ENCODE data around the gene TAF1C. TPM values are rescaled to one million over a fixed set of nuclear protein-coding genes. Genes with fewer than 3 reads are reported as not detected.

Gene TAF1C
- total RNA-seq, 1 experiment from 2014 or later, result 39.8 TPM

DNA sequence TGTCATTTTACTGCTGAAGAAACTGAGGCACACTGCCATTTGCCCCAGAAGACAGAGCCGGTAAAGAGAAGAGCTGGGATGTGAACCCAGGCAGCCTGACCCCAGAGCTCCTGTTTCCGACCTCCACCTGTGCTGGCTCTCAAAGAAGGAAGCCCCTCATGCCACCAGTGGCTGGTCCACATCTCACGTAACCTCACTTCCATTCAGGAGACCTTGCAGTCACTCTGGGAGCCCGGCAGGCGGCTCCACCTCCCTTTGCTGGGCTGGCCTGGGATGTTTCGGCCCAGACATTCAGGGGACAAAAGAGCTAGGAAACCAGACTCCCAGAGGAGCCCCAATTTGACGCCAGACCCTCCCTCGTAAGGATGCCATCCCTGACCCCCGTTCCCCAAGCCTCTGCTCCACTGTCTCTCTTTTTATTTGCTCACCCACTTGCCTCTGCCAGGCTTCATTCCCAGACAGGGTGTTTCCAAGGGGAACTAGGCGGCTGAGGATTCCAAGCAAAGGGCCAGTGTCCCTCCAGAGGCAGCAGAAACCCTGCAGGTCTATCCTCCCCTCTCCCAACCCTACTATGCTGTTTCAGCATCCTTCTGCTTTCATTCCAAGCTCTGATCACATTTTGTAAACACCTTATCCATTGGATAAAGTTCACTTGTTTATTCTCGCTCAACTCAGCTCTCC is 2.8 kb downstream of the TAF1C start:
- peak; percentile 18 for DNase-seq (ENCODE audit: low spot score)

DNA sequence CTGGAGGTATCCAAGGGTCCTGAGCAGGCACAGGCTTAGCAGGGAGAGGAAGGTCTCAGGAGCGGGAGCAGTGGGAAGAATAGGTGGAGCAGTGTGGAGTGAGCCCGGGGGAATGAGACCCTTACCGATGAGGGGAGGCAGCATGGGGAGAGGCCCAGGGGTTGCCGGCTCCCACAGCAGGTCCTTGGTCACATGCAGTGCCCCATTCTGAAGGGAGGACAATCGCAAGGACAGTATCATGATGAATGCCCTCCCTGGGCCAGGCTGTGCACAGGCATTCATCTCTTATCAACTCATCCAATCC is 3.3 kb downstream of the TAF1C start:
- DNase-seq (ENCODE audit: low spot score), result no peak

DNA sequence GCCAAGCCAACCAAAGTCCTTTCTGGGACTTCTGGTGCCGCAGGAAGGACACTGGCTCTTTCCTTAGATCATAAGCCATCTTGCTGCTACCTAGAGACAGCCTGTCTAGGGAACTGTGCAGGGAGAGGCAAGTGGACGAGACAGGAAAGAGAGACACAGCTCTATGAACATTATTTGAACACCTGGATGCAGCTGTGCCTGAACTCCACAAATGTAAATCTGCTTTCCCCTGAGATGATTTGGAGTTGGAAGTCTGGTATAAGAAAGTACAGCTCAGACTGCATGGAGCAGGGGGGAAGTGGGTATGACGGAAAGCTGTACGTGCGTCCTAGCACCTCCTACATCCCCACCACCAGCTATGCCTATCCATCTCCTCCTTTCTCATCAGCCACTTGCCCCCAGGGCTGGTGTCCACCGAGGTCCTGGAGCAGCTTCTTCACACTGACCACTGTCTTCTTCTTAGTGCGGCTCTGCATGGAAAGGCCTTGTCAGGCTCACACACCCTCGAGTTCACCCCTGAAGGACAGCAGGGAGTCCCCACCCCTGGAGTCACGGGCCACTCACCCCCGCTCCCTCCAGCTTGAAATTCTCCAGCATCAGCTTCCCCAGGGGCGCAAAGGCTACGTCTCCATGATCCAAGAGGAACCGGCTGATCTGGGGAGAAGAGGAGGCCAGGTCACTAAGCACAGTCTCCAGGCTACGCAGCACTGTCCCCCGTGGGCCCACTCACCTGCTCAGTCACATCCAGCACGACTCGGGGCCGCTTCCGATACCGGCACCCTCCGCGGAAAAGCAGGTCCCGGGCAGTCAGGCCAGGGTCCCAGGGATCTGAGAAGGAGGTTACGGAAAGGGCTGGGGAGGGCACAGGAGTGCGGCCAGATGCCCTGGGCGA is 3.9 kb downstream of the TAF1C start:
- DNase-seq (ENCODE audit: low spot score), result no peak

DNA sequence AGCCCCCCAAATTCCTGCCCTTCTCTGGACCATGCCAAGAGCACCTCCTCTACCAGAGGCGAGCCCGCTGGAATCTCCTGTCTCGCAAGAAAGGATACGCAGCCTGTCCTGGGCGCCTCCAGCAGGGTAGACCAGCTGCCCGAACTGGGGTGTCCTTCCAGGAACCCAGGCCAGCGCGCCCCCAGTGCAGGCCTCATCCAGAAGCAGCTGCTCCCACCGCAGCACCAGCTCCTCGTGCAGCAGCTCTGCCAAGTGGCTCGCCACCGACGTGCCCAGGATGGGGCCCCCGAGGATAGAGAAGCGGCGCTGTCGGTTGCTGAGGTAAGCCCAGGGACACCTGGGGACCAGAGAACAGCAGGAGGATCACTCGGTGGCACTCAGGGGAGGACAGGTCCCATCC is 4.8 kb downstream of the TAF1C start:
- DNase-seq (ENCODE audit: low spot score), result no peak

DNA sequence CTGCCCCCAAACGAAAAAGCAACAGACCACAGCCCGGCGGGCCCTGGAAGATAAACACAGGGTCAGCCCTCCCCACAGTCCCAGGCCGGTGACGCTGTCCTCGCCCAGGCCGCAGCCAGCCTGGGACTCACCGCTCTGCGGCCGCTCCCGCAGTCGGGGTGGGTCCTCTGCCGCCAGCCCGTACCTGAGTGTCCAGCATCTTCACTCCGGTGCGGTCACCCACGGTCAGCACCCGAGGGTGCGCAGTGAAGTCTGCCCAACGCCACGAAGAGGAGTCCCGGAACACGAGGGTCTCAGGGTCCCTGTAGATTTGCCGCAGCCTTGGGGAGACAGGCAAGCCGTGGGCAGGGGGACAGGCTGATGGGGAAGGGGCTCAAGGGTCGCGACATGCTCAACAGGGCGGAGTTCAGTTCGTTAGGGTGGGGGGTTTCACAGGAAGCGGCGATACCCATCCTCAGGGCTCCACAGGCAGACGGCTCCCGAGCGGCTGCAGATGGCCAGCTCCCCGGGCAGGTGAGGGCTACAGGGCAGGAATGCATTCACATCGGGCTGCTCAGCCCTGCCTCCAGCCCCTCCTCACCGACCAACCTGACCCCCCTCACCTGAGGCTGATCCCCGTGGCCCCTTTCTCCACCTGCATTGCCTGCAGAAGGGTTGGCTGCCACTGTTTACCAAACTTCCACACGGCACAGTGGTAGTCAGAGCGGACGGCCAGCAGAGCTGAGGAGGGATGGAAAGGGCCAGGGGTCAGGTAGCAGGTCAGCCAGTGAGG is 5.5 kb downstream of the TAF1C start:
- no peak for DNase-seq (ENCODE audit: low spot score)

DNA sequence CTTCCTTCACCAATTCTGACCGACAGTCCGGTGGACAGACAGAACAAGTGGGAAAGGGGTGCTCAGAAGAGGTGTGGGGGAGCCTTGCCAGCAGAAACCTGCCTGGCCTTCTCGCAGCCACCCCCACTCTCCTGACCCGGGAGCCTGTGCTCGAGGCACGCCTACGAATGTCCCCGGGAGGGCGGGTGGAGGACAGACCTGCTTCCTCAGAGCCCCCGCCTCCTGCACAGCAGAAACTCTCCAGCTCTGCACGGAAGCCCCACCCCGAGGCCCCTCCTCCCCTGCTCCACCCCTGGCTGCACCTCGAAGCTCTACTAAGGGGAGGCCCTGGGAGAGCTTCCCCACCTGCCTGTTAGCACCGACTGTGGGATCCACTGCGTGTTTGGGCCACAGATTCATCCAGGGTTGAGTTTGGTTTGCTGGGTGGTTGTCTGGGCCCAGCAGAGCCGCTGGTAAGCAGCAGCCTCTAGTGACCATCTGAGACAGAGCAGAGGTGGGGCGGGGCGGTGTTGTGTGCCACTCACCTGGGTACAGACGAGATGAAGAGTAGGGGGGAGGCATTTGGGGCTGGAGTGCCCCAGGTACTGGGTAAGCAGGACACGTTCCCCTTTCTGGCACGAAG is 6.2 kb downstream of the TAF1C start:
- no peak for DNase-seq (ENCODE audit: low spot score)

DNA sequence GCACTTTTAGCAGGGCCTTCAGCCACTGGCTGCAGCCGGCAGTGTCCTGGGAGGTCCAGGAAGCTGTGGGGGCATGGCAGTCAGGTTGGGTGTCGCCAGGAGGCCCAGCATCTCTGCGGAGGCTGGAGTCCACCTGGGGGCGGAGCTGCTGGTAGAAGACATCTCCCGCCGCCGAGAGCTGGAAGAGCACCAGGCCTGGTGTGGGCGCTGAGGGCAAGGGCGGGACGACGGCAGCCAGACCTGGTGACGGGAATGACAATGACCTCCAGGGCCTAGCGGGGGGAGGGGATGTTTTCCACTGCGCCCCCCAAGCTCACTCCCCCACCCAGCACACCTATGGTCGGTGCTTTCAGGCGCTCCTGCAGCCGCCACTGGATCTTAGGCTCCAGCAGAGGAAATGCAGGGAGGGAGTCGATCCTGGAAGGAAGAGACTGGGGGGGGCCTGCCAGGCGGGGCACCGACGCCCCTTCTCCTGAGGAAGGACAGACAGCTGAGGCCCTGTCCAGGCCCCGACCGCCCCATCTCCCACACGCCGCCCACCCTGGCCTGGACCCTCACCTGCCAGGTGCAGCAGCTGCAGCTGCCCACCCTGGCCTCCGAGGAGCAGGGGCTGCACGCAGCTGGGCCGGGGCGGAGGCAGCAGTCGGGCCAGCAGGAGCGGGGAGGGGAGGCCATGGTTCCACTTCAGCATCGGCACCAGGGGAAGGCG is 7.1 kb downstream of the TAF1C start:
- DNase-seq (ENCODE audit: low spot score), result no peak

DNA sequence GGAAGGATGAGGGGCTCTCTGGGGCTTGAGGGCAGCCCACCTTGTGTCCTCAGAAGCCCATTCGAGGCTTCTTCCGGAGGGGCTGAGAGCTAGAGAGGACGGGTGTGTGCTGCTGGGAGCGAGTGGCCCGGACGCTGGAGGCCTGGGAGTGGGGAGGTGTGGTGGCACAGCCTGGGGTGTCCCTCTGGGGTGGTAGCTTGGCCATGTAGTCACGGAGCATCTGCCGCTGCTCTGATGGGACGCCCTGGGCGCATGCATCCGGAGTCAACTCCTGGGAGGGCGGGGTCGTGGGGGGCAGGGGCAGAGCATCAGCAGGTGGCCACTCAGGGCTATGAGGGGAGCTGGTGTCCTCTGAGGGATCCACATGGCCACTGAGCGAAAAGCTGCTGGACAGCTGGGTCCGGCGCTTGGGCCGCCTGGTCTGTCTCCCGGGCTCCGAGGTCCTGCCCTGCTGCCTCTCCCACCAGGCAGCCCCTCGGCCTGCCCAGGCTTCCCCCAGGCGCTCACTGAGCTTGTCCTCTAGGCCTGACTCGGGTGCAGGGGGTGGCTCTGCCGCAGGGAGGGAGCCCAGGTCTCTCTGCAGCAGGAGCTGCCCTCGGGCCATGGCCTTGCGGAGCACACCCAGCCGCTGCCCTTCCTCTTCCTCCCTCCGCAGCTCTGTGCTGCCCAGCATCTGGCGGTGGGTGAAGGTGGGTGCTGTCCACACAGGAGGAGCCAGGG is 7.8 kb downstream of the TAF1C start:
- DNase-seq (ENCODE audit: low spot score), result no peak

DNA sequence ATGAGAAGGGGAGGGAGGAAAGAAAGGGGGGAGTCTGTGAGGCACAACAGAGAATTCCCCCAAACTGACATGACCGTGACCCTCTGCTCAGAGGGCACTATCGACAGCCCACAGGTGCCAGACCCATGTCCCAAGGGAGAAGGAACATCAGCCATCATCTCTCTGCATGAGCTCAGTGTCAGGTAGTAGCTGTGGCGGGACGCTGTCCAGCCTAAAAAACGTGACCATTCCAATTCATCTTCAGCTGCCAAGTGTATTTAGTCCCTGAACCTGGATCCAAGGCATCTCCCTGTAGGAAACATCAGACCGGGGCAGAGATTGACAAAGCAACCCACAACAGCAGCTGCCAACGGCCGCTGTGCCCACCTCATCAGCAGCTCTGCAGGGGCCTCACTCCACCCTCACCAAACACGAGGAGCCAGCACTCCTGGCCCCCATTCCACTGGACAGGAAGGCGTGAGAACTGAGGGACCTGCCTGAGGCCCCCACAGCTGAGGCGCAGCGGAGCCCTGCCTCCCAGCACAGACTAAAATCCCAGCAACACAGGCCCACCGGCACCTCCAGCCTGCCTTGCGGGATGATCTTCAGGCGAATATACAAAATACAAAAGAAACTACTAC is 8.6 kb downstream of the TAF1C start:
- DNase-seq (ENCODE audit: low spot score), result no peak

DNA sequence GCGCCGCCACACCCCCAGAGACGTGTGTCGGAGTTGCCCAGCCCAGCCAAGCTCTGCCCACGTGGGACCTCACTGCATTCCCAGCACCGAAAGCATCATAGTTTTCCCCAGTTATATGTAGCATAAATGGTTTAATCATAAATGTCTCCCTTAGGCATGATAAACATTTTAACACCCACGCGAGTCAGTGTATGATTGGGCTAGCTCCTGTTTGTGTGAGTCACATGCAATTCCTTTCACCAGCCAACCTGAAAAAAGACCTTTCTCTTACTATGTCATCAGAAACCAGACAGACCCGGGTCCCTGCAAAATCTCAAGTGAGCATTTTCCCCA is 9.2 kb downstream of the TAF1C start:
- DNase-seq (ENCODE audit: low spot score), result no peak

DNA sequence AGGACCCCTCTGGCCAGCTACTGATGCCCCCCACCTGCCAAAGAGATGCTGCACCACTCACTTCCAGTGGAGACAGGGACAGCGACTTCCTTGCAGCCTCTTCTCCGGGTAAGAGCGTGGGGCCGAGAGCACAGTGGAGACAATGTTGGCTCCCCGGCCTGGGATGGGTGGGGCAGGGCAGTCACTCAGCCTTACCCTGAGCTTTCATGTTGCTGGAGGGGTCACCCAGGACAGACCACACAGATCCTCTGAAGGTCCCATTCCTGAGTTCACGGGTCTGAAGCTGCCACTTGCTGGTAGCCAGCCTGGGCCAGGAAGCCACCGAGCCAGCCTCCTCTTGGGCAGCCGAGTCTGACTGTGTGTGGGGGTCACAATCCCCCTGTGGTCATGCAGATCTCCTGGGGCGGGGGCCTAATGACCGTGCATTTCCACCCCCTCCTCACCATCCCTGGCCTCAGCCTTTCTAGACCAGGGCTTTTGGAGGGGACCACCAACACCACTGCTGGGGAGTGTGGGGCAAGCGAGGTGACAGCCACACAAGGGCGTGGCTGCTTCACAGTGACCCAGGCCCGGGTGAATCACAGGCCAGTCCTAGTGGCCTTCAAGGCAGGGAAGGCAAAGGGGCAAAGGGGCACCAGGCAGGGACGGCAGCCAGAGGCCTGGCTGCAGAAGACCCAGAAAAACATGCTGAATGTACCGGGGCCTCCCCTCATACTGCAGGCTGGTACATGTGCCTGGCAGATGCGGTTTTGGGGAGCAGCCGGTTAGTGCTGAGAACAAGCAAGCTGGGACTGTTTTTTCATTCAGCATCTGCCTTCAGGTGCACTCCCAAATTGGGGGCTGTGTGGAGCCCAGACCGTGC is 10.4 kb downstream of the TAF1C start:
- no peak for DNase-seq (ENCODE audit: low spot score)

DNA sequence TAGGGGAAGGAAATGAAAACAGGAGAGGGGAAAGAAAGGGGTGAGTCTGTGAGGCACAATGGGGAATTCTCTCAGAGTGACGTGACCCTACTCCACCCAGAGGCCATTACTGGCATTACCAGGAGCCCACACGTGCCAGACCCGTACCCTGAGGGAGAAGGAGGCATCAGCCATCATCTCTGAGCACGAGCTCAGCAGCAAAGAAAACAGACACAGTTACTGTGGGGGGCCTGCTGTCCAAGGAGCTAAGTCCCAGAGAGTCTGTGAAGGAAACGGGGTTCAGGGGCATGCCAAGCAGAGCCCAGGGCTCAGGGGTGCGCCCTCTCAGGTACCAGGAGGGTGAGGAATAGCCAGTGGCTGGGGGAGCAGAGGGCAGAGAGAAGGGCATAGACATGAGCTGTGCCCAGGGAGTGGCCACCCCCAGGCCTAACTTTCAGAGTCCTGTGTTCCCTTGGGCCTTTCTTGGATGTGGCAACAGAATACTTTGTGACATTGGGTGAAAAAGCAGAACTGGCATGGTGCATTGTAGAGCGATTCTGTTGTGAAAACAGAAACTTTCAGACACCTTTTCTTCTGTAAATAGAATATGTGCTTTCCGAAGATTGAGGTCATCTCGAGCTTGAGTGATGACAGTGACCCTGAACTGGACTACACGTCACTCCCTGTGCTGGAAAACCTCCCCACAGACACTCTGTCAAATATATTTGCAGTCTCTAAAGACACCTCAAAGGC is 11.3 kb downstream of the TAF1C start:
- DNase-seq (ENCODE audit: low spot score), result peak; percentile 68

DNA sequence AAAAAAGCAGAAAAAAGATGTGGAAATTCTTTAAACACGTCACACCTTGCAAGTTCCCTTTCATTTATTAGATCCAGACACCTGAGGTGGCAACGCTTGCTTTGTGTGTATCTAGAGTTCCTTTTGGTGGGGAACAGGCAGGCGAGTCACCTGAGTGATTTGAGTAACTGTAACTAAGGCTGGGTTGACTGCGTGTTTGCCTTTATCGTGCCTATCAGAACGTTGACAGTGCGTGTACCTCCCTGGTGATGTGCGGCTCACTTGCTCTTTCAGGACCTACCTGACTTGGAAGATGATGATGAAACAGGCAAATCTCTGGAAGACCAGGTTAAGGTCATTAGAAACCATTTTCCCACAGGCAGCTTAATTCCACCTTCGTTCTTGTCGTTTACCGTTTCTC is 12.5 kb downstream of the TAF1C start:
- DNase-seq (ENCODE audit: low spot score), result no peak

DNA sequence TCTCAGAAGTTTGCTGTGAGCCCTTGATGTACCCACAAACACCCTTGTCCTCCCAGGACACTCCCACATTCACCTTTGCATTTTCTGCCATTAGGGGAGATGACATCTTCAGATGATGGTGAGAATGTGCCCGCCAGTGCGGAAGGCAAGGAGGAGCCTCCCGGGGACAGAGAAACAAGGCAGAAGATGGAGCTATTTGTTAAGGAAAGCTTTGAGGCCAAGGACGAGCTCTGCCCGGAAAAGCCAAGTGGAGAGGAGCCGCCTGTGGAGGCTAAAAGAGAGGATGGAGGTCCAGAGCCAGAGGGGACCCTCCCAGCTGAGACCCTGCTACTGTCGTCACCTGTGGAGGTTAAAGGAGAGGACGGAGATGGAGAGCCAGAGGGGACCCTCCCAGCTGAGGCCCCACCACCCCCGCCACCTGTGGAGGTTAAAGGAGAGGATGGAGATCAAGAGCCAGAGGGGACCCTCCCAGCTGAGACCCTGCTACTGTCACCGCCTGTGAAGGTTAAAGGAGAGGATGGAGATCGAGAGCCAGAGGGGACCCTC is 17.0 kb downstream of the TAF1C start:
- no peak for DNase-seq (ENCODE audit: low spot score)

DNA sequence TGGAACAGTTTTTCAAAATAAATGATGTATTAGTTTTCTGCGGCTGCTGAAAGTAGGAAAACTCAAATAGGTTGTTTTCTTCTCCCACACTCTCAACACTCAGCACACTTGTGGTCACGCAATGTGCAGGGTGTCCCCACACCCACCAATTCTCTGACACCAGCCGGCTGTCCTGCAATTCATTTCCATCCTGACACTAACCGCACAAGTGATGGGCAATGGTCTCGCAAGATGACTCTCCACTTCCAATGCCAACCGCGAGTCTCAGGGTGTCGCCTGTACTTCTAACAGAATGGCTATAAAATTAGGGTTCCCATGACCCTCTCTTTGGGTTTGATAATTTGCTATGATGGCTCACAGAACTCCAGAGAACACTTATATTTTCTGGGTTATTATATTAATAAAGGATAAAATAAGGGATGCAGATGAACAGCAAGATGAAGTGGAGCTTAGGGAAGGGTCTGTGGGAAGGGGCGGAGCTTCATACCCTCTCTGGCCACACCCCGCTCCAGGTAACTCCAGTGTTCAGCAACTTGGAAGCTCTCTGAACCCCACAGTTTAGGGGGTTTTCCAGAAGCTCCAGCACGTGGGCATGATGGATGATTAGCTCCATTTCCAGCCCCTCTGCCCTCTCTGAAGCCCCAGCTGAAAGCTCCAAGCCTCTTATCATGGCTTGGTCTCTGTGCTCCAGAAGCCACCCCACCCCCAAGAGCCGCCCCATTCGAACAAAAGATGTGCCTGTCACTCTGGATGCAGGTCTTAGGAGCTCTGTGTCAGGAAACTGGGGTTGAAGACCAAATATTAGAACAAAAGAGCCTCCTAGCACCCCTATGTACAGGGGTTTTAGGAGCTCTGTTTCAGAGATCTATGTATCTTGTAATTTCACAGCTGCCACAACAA is 19.8 kb downstream of the TAF1C start:
- no peak for DNase-seq (ENCODE audit: low spot score)

DNA sequence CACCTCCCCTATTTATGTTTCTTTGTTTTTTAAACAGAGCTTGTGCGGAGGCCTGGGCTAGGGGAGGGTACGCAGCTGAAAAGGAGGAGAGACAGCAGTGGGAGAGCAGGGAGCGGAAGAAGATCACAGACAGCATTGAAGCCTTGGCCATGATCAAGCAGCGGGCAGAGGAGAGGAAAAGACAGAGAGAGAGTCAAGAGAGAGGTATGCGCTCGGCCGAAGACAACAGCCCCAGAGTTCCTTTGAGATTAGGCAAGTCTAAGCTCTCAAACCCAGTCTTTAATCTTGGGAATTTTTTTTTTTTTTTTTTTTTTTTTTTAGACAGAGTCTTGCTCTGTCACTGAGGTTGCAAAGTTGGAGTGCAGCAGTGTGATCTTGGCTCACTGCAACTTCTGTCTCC is 21.1 kb downstream of the TAF1C start:
- no peak for DNase-seq (ENCODE audit: low spot score)

DNA sequence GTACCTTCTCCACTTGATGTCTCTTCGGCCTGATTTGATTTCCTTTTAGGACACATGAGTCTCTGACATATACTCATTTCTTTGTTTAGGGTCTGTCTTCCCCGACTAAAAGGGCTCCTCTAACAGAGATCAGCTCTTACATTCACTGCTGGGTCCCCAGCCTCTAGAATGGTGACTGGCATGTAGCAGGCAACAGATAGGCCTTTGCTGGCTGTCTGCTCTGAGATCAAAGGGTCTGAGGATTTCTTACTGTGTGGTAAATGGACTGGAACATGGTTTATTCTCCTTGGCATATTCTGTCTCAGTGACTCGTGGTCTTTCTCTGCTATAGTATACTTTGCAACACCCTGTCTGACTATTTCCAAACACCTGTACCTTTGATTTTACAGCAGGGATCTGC is 25.1 kb downstream of the TAF1C start:
- no peak for DNase-seq (ENCODE audit: low spot score)

All from HT-29 (cell line).